Measurements from ENCODE around the gene SND1. TPM values are rescaled to one million over a fixed set of nuclear protein-coding genes. Genes with fewer than 3 reads are reported as not detected.
A peak's percentile ranks its signal among the peaks of the same experiment; 100 is the strongest.

The SND1 gene
- polyA plus RNA-seq, 4 donors = 47.2 to 148 (median 92.2) TPM

DNA sequence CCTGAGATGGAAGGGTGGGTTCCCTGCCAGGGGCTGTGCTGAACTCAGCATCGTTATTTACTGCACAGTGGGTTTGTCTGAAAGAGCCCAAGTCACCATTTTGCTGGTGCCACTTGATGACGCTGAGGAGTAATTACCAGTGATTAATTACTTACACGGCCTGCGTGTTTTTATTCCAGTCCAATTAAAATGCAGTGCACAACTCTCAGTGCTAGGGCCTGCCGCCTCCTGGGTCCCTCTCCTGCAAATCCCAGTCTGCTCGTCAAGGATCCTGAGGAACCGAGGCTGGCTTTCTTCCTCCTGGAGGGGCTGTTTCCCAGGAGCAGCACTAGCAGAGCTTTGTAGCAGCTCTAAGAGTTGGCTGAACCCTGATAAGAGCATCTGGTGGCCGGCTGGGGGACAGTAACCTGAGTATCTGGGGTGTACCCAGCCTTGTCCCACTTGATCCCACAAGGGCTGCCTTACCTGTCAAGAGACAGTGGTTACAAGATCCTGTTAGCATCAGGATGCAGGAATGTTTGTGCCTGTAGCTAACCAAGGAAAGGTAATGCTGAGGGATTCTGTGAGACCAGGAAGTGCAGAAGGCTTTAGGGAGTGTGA is 424.3 kb downstream of the SND1 start:
- peaks cover under 1 to 86% (median 7%) of the 10 kb centered on the region in 3 donors for H3K36me3 ChIP-seq (ENCODE audit: control insufficient read depth in 3 of 3, insufficient read depth in 2 of 3, low read depth in 1 of 3, low read length in 3 of 3)
- H3K27me3 ChIP-seq (ENCODE audit: control insufficient read depth in 3 of 3, insufficient read depth in 3 of 3, low read length in 3 of 3) = no peaks in the 10 kb centered on the region
- H3K9me3 ChIP-seq (ENCODE audit: control insufficient read depth in 2 of 2, insufficient read depth in 1 of 2, low read depth in 1 of 2, low read length in 1 of 2) = no peaks in the 10 kb centered on the region
- WGBS, 3 donors = 77 to 86% (median 84%) methylated on average over 8 of the region's 8 CpGs
- FAIRE-seq (no peak), DNase-seq (no peak)
- H3K4me3 ChIP-seq (ENCODE audit: low read depth in 1 of 3, low read length in 3 of 3) = no peak overlapping the region
- H3K4me1 ChIP-seq (ENCODE audit: control insufficient read depth in 3 of 3, insufficient read depth in 2 of 3, low read depth in 1 of 3, low read length in 2 of 3) = peaks cover 0 to 24% (median 4%) of the 10 kb centered on the region in 3 donors
- peak overlapping the region in 1 of 3 donors; percentile 5 for H3K27ac ChIP-seq (ENCODE audit: low read depth in 1 of 3, low read length in 2 of 3)

DNA sequence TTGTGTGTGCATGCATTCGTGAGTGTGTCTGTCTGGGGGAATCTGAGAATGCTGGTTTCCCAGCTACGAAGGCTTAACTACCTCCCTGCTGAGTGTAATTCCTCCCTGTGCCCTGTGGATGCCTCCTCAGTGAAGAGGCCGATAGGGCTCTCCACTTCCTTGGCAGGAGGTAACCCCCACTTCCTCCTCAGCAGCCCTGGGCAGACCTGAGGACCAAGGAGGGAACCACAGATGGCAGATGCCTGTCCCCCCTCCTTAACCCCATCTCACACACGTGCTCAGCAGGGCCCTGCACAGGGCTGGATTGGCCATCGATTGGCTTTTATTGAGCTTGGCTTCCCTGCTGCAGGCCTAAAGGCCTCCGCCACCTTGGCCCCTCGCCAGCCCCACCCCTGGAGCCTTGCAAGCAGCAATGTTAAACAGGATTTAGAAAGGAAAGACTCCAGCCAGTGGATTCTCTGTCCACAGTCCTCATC is 424.8 kb downstream of the SND1 start:
- Histone ChIP-seq H3K27ac (ENCODE audit: low read depth in 1 of 3, low read length in 2 of 3) (peak overlapping the region in 1 of 3 donors; percentile 5), H3K4me1 (ENCODE audit: control insufficient read depth in 3 of 3, insufficient read depth in 2 of 3, low read depth in 1 of 3, low read length in 2 of 3) (peaks cover 0 to 24% (median 4%) of the 10 kb centered on the region in 3 donors), H3K9me3 (ENCODE audit: control insufficient read depth in 2 of 2, insufficient read depth in 1 of 2, low read depth in 1 of 2, low read length in 1 of 2) (no peaks in the 10 kb centered on the region), H3K27me3 (ENCODE audit: control insufficient read depth in 3 of 3, insufficient read depth in 3 of 3, low read length in 3 of 3) (no peaks in the 10 kb centered on the region), H3K4me3 (ENCODE audit: low read depth in 1 of 3, low read length in 3 of 3) (no peak overlapping the region), H3K36me3 (ENCODE audit: control insufficient read depth in 3 of 3, insufficient read depth in 2 of 3, low read depth in 1 of 3, low read length in 3 of 3) (peaks cover 2 to 87% (median 10%) of the 10 kb centered on the region in 3 donors)
- FAIRE-seq (no peak), DNase-seq (peak; percentile 70 to 83)
- WGBS, 3 donors = 11 to 43% (median 31%) methylated on average over 7 of the region's 7 CpGs

DNA sequence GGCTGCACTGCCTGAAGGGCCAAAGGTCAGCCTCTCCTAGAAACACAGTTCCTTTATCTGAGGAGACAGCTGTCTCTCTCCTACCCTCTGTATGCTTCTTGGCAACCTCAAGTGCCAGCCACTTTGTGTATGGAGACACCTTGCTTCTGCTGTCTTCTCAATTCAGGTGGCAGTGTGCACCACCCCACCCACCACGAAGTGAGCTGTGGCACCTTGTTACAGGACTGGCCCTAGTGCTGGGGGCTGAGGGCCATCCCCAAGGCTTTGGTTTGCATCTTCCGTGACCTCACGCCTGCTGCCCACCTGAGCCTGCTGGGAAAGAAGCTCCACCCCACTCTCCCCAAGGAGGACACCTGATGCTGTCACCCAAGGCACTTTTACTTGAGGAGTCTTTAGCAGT is 426.3 kb downstream of the SND1 start:
- H3K27me3 ChIP-seq (ENCODE audit: control insufficient read depth in 3 of 3, insufficient read depth in 3 of 3, low read length in 3 of 3) = no peaks in the 10 kb centered on the region
- 85 to 94% (median 90%) methylated on average over 3 of the region's 3 CpGs for WGBS, 3 donors
- no peak overlapping the region for H3K27ac ChIP-seq (ENCODE audit: low read depth in 1 of 3, low read length in 2 of 3)
- DNase-seq = peak in 1 of 2 donors; percentile 67
- no peak overlapping the region for H3K4me3 ChIP-seq (ENCODE audit: low read depth in 1 of 3, low read length in 3 of 3)
- no peak for FAIRE-seq
- peaks cover 0 to 24% (median 4%) of the 10 kb centered on the region in 3 donors for H3K4me1 ChIP-seq (ENCODE audit: control insufficient read depth in 3 of 3, insufficient read depth in 2 of 3, low read depth in 1 of 3, low read length in 2 of 3)
- H3K36me3 ChIP-seq (ENCODE audit: control insufficient read depth in 3 of 3, insufficient read depth in 2 of 3, low read depth in 1 of 3, low read length in 3 of 3) = peaks cover 2 to 94% (median 10%) of the 10 kb centered on the region in 3 donors
- H3K9me3 ChIP-seq (ENCODE audit: control insufficient read depth in 2 of 2, insufficient read depth in 1 of 2, low read depth in 1 of 2, low read length in 1 of 2) = no peaks in the 10 kb centered on the region

DNA sequence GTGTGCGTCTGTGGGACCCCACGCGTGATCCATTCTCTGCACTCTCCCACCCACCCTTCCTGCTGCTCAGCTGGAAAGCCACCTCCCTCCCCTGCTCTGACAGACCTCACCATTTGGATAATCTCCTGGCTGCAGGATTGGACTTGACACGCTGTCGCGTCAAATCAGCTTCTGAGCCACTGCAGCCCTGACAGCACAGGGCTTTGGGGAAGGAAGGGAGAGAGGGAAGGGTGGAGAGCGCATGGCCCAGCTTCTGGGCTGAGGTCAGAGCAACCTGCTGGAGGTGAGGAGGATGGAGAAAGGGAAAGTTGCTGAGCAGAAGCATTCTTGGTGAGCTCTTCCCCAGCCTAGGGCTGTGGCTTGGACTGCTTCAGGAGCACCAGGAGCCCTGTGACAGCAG is 428.2 kb downstream of the SND1 start:
- peaks cover 2 to 95% (median 3%) of the 10 kb centered on the region in 3 donors for H3K36me3 ChIP-seq (ENCODE audit: control insufficient read depth in 3 of 3, insufficient read depth in 2 of 3, low read depth in 1 of 3, low read length in 3 of 3)
- no peaks in the 10 kb centered on the region for H3K9me3 ChIP-seq (ENCODE audit: control insufficient read depth in 2 of 2, insufficient read depth in 1 of 2, low read depth in 1 of 2, low read length in 1 of 2)
- H3K27me3 ChIP-seq (ENCODE audit: control insufficient read depth in 3 of 3, insufficient read depth in 3 of 3, low read length in 3 of 3) = no peaks in the 10 kb centered on the region
- no peak overlapping the region for H3K4me3 ChIP-seq (ENCODE audit: low read depth in 1 of 3, low read length in 3 of 3)
- H3K4me1 ChIP-seq (ENCODE audit: control insufficient read depth in 3 of 3, insufficient read depth in 2 of 3, low read depth in 1 of 3, low read length in 2 of 3) = peaks cover 0 to 24% (median 4%) of the 10 kb centered on the region in 3 donors
- H3K27ac ChIP-seq (ENCODE audit: low read depth in 1 of 3, low read length in 2 of 3) = no peak overlapping the region
- FAIRE-seq (no peak), DNase-seq (no peak)
- WGBS, 3 donors = 97 to 99% (median 98%) methylated on average over 7 of the region's 7 CpGs

DNA sequence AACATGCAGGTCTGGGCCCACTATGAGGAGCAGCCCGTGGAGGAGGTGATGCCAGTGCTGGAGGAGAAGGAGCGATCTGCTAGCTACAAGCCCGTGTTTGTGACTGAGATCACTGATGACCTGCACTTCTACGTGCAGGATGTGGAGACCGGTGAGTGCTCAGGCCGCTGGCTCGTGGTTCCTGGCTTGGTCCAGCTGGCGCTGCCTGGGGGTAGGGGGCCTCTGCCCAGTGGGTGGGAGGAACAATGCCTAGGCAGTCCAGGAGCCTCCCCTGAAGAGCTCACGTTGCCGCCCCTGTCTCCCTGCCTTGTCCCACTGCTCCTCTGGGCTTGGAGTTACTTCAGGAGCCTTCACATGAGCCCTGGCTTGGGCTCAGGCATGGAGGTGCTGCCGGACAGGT is 429.4 kb downstream of the SND1 start:
- H3K36me3 ChIP-seq (ENCODE audit: control insufficient read depth in 3 of 3, insufficient read depth in 2 of 3, low read depth in 1 of 3, low read length in 3 of 3) = peaks cover 6 to 95% (median 7%) of the 10 kb centered on the region in 3 donors
- H3K4me3 ChIP-seq (ENCODE audit: low read depth in 1 of 3, low read length in 3 of 3) = no peak overlapping the region
- H3K27me3 ChIP-seq (ENCODE audit: control insufficient read depth in 3 of 3, insufficient read depth in 3 of 3, low read length in 3 of 3) = no peaks in the 10 kb centered on the region
- no peak overlapping the region for H3K27ac ChIP-seq (ENCODE audit: low read depth in 1 of 3, low read length in 2 of 3)
- FAIRE-seq (no peak), DNase-seq (no peak)
- peaks cover 0 to 19% (median 4%) of the 10 kb centered on the region in 3 donors for H3K4me1 ChIP-seq (ENCODE audit: control insufficient read depth in 3 of 3, insufficient read depth in 2 of 3, low read depth in 1 of 3, low read length in 2 of 3)
- 94 to 99% (median 95%) methylated on average over 11 of the region's 11 CpGs for WGBS, 3 donors
- no peaks in the 10 kb centered on the region for H3K9me3 ChIP-seq (ENCODE audit: control insufficient read depth in 2 of 2, insufficient read depth in 1 of 2, low read depth in 1 of 2, low read length in 1 of 2)

DNA sequence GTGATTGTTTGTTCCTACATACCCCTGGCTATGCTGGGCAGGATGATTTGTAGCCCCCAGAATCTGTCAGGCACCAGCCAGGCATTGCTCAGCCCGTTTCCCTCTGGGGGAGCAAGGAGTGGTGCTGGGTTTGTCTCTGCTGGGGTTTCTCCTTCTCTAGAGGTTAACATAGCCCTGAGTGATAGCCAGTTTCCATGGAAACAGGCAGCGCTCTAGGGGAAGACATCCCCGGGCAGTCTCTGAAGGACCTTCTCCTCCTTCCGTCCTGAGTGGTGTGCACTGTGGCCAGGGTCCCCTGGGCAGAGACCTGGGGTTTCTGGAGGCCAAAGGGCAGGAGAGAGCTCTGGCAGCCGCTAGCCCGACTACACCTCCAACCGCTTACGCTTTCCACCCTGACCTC is 429.8 kb downstream of the SND1 start:
- Histone ChIP-seq H3K27ac (ENCODE audit: low read depth in 1 of 3, low read length in 2 of 3) (no peak overlapping the region), H3K27me3 (ENCODE audit: control insufficient read depth in 3 of 3, insufficient read depth in 3 of 3, low read length in 3 of 3) (no peaks in the 10 kb centered on the region), H3K4me1 (ENCODE audit: control insufficient read depth in 3 of 3, insufficient read depth in 2 of 3, low read depth in 1 of 3, low read length in 2 of 3) (peaks cover 0 to 14% (median 4%) of the 10 kb centered on the region in 3 donors), H3K9me3 (ENCODE audit: control insufficient read depth in 2 of 2, insufficient read depth in 1 of 2, low read depth in 1 of 2, low read length in 1 of 2) (no peaks in the 10 kb centered on the region), H3K36me3 (ENCODE audit: control insufficient read depth in 3 of 3, insufficient read depth in 2 of 3, low read depth in 1 of 3, low read length in 3 of 3) (peaks cover 6 to 98% (median 7%) of the 10 kb centered on the region in 3 donors), H3K4me3 (ENCODE audit: low read depth in 1 of 3, low read length in 3 of 3) (no peak overlapping the region)
- 90 to 95% (median 92%) methylated on average over 8 of the region's 8 CpGs for WGBS, 3 donors
- no peak for DNase-seq
- no peak for FAIRE-seq

DNA sequence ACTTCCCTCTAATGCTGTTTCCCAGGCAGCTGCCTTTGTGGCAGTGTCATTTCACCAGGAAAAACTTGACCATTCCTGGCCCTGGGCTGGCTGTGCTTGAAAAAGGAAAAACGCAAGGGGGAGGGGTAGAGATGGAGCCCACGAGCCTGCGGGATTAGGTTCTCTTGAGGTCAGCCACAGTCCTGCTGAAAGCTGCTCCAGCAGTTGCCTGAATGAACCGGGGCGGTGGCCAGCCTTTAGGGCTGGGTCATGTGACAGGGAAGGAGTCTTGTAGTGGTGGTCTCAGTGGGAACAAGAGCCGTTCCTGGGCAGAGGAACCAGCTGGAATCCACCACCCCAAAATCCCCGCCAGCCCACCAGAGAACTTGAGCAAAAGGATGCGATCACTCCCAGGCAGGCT is 430.4 kb downstream of the SND1 start:
- Histone ChIP-seq H3K27me3 (ENCODE audit: control insufficient read depth in 3 of 3, insufficient read depth in 3 of 3, low read length in 3 of 3) (no peaks in the 10 kb centered on the region), H3K4me1 (ENCODE audit: control insufficient read depth in 3 of 3, insufficient read depth in 2 of 3, low read depth in 1 of 3, low read length in 2 of 3) (peaks cover 0 to 8% (median 3%) of the 10 kb centered on the region in 3 donors), H3K9me3 (ENCODE audit: control insufficient read depth in 2 of 2, insufficient read depth in 1 of 2, low read depth in 1 of 2, low read length in 1 of 2) (no peaks in the 10 kb centered on the region), H3K27ac (ENCODE audit: low read depth in 1 of 3, low read length in 2 of 3) (no peak overlapping the region), H3K4me3 (ENCODE audit: low read depth in 1 of 3, low read length in 3 of 3) (no peak overlapping the region), H3K36me3 (ENCODE audit: control insufficient read depth in 3 of 3, insufficient read depth in 2 of 3, low read depth in 1 of 3, low read length in 3 of 3) (peaks cover 6 to 97% (median 7%) of the 10 kb centered on the region in 3 donors)
- FAIRE-seq (no peak), DNase-seq (no peak)
- WGBS, 3 donors = 72 to 93% (median 87%) methylated on average over 8 of the region's 8 CpGs

DNA sequence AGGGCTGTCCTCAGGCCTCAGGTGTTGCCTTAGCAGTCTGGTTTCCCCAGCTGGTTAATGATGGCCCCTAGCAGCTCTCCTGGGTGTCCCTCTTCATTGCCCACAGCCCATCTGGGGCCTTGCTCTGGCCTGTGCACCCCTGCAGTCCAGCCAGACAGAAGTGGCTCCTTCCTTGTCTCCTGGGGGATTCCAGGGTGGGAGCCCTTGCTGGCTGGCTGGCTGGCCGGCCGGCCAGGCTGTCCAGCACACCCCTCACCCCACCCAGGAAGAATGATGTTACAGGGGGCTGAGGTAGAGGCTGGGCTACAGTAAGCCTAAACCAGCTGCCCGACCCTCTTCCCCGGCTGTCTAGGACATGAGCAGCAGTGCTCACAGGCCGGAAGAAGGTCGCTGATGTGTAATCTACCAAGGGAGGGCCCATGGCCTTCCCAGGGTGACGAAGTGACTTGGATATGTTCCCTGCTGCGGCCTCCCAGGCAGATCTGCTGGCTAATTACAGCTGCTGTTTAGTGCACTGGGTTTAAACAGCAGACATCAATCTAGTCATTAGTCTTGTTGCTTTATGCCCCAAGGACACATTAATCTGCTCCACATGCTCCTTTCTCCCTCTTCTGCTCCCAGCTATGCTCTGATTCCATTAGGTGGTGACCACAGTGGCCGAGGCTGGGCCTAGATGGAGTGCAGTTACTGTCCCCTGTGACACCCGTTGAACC is 433.1 kb downstream of the SND1 start:
- Histone ChIP-seq H3K27me3 (ENCODE audit: control insufficient read depth in 3 of 3, insufficient read depth in 3 of 3, low read length in 3 of 3) (no peaks in the 10 kb centered on the region), H3K4me3 (ENCODE audit: low read depth in 1 of 3, low read length in 3 of 3) (no peak overlapping the region), H3K36me3 (ENCODE audit: control insufficient read depth in 3 of 3, insufficient read depth in 2 of 3, low read depth in 1 of 3, low read length in 3 of 3) (peaks cover 10 to 96% (median 13%) of the 10 kb centered on the region in 3 donors), H3K4me1 (ENCODE audit: control insufficient read depth in 3 of 3, insufficient read depth in 2 of 3, low read depth in 1 of 3, low read length in 2 of 3) (no peaks in the 10 kb centered on the region), H3K27ac (ENCODE audit: low read depth in 1 of 3, low read length in 2 of 3) (peak overlapping the region in 1 of 3 donors; percentile 38), H3K9me3 (ENCODE audit: control insufficient read depth in 2 of 2, insufficient read depth in 1 of 2, low read depth in 1 of 2, low read length in 1 of 2) (no peaks in the 10 kb centered on the region)
- FAIRE-seq (no peak), DNase-seq (peak in 1 of 2 donors; percentile 28)
- WGBS, 3 donors = 75 to 88% (median 87%) methylated on average over 10 of the region's 10 CpGs
